Measurements from ENCODE around the gene NKD2.
"Not testable (repeated sequence)": the region's sequence is repeated elsewhere in the genome, so short reads cannot be mapped to it uniquely, and the experiment has no call there.

NKD2 gene

GRCh38 chr5:1008451-1009358 lies at the start of gene NKD2:
Gene NKD2, plus strand, starts transcription at chr5:1008802. Its CDS starts 256 bp downstream, at chr5:1009058.
- no peak for FAIRE-seq
- DNase-seq (ENCODE audit: extremely low spot score, insufficient read length, low read depth) = peak; percentile 50

- DNase-seq (ENCODE audit: extremely low spot score, insufficient read length, low read depth) (no peak), FAIRE-seq (no peak)
Observed at GRCh38 chr5:959581-960531, 48.7 kb upstream of the NKD2 start.

- DNase-seq (ENCODE audit: extremely low spot score, insufficient read length, low read depth) = no peak
- no peak for FAIRE-seq
Observed at GRCh38 chr5:960551-960950, 48.1 kb upstream of the NKD2 start.

- DNase-seq (ENCODE audit: extremely low spot score, insufficient read length, low read depth) (no peak), FAIRE-seq (no peak)
Observed at GRCh38 chr5:961002-961710, 47.4 kb upstream of the NKD2 start.

- no peak for FAIRE-seq
- DNase-seq (ENCODE audit: extremely low spot score, insufficient read length, low read depth) = no peak
Observed at GRCh38 chr5:961711-962240, 46.8 kb upstream of the NKD2 start.

GRCh38 chr5:962386-962785 lies 46.2 kb upstream of the NKD2 start:
- FAIRE-seq (no peak), DNase-seq (ENCODE audit: extremely low spot score, insufficient read length, low read depth) (no peak)

GRCh38 chr5:962801-963200 lies 45.8 kb upstream of the NKD2 start:
- FAIRE-seq = no peak
- no peak for DNase-seq (ENCODE audit: extremely low spot score, insufficient read length, low read depth)

- FAIRE-seq = no peak
Observed at GRCh38 chr5:963310-963672, 45.3 kb upstream of the NKD2 start.

GRCh38 chr5:963673-964531 lies 44.7 kb upstream of the NKD2 start:
- DNase-seq (ENCODE audit: extremely low spot score, insufficient read length, low read depth) (no peak), FAIRE-seq (no peak)

More at GRCh38 chr5:963310-963672, 45.3 kb upstream of the NKD2 start:
- DNase-seq (ENCODE audit: extremely low spot score, insufficient read length, low read depth) = no peak

- no peak for FAIRE-seq
- DNase-seq (ENCODE audit: extremely low spot score, insufficient read length, low read depth) = no peak
Observed at GRCh38 chr5:964821-965220, 43.8 kb upstream of the NKD2 start.

- FAIRE-seq = no peak
Observed at GRCh38 chr5:965604-966344, 42.8 kb upstream of the NKD2 start.

GRCh38 chr5:966345-966710 lies 42.3 kb upstream of the NKD2 start:
- no peak for FAIRE-seq
- DNase-seq (ENCODE audit: extremely low spot score, insufficient read length, low read depth) = no peak

More at GRCh38 chr5:965604-966344, 42.8 kb upstream of the NKD2 start:
- DNase-seq (ENCODE audit: extremely low spot score, insufficient read length, low read depth) = no peak

- FAIRE-seq (no peak), DNase-seq (ENCODE audit: extremely low spot score, insufficient read length, low read depth) (no peak)
Observed at GRCh38 chr5:966941-967340, 41.7 kb upstream of the NKD2 start.

GRCh38 chr5:968881-969280 lies 39.7 kb upstream of the NKD2 start:
- DNase-seq (ENCODE audit: extremely low spot score, insufficient read length, low read depth) (no peak), FAIRE-seq (no peak)

- no peak for FAIRE-seq
- no peak for DNase-seq (ENCODE audit: extremely low spot score, insufficient read length, low read depth)
Observed at GRCh38 chr5:969408-969839, 39.2 kb upstream of the NKD2 start.

GRCh38 chr5:972575-972974 lies 36.0 kb upstream of the NKD2 start:
- FAIRE-seq; DNase-seq (ENCODE audit: extremely low spot score, insufficient read length, low read depth): not testable (repeated sequence)

- no peak for FAIRE-seq
- no peak for DNase-seq (ENCODE audit: extremely low spot score, insufficient read length, low read depth)
Observed at GRCh38 chr5:976849-977751, 31.5 kb upstream of the NKD2 start.
